ES-I3 (cell line): ENCODE results near the gene AGER.
"Not testable (repeated sequence)": the region's sequence is repeated elsewhere in the genome, so short reads cannot be mapped to it uniquely, and the experiment has no call there.

Experiments
- H3K36me3 ChIP-seq: 2 replicates; pipeline ENCODE4 v1.6.1; 2013; ENCODE audit warnings: mild to moderate bottlenecking, low read length, control low read depth, moderate library complexity; ENCODE audit not compliant: insufficient read depth
- H3K4me1 ChIP-seq: 2 replicates; pipeline ENCODE4 v1.6.1; 2013; ENCODE audit warnings: mild to moderate bottlenecking, control low read depth, low read length; ENCODE audit not compliant: insufficient read depth
- H3K9ac ChIP-seq: 2 replicates; pipeline ENCODE4 v1.6.1; 2013; ENCODE audit warnings: low read depth, mild to moderate bottlenecking, low read length, moderate library complexity
- H3K9me3 ChIP-seq: 2 replicates; pipeline ENCODE4 v1.6.1; 2013; ENCODE audit warnings: mild to moderate bottlenecking, low read length, moderate library complexity; ENCODE audit not compliant: control insufficient read depth, insufficient read depth

The AGER gene

DNA sequence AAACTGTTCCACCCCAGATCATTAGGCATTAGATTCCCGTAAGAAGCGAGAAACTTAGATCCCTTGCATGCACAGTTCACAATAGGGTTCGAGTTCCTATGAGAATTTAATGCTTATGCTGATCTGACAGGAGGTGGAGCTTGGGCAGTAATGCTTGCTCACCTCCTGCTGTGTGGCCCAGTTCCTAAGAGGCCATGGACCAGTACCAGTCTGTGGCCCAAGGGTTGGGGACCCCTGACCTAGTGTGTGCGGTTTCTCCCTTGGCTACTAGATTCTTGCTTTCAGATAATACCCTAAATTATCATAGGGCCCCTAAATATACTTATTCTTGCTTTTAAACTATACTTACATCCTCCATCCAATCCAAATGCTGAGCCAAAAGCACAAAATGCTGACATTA is 10.3 kb upstream of the AGER start:
- H3K9ac ChIP-seq: no peak overlapping the region

GRCh38 chr6:32193096-32193495 is 9.0 kb upstream of the AGER start:
- not testable (repeated sequence) for H3K36me3 ChIP-seq, H3K9me3 ChIP-seq
- H3K4me1 ChIP-seq: peaks cover 35% of the 10 kb centered on the region
- peak overlapping the region; percentile 57; the same call in 1 of the 2 replicates for H3K9ac ChIP-seq

More for the DNA sequence above, 10.3 kb upstream of the AGER start:
- H3K9me3 ChIP-seq: no peaks in the 10 kb centered on the region
- H3K4me1 ChIP-seq: peaks cover 28% of the 10 kb centered on the region
- H3K36me3 ChIP-seq: no peaks in the 10 kb centered on the region

GRCh38 chr6:32192608-32193039 is 8.6 kb upstream of the AGER start, which contains the start of gene GPSM3:
TSS of gene GPSM3 (minus strand) at chr6:32192643. CDS start at chr6:32192513, 130 bp downstream.
- H3K9ac ChIP-seq: peak within 1 kb of the TSS; percentile 57
- H3K4me1 ChIP-seq: peaks cover 35% of the 10 kb centered on the region
- no peaks in the 10 kb centered on the region for H3K9me3 ChIP-seq
- H3K36me3 ChIP-seq: 0 out of 2 replicates have a peak, but pooled peaks cover 2% of the 10 kb centered on the region

- Histone ChIP-seq H3K4me1 (peaks cover 35% of the 10 kb centered on the region), H3K9me3 (no peaks in the 10 kb centered on the region), H3K9ac (peak overlapping the region; percentile 11; the same call in 1 of the 2 replicates), H3K36me3 (0 out of 2 replicates have a peak, but pooled peaks cover 3% of the 10 kb centered on the region)
Observed at GRCh38 chr6:32191696-32192607, 7.9 kb upstream of the AGER start.

DNA sequence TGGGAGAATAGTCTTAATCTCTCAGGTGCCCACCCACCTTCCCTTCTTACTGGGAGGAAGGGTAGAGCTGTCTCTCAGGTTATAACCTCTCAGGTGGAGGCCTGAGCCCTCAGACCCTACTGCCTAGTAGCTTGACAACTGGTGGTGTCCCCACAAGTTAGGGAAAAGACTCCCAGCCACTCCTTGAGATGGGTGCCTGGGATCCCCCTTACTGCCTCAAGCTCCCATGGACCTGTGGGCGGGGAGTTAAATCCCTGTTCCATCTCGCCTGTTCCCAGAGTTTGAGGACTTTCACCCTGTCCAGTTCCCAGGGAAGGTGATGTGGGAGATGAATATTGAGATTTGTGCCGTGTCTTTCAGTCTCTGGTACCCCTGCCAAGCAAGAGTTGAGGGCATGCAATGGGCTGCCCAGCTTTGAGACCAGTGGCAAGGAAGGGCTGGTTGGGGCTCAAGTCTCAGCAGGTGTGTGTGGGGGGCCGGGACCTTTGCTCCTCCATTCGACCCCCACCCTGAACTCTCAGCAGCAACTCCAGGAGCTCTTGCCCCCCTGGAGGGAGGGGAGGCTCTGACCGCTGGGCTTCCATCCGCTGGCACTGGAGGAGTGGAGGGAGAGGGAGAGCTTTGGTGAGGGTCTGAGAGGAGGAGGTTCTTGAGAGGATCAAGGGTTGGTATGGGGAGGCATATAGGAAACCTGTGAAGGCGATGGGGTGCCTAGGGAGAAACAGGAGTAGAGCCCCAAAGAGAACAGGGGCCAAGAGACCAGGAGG is 7.0 kb upstream of the AGER start:
- H3K9ac ChIP-seq: no peak overlapping the region; the same call in 1 of the 2 replicates

DNA sequence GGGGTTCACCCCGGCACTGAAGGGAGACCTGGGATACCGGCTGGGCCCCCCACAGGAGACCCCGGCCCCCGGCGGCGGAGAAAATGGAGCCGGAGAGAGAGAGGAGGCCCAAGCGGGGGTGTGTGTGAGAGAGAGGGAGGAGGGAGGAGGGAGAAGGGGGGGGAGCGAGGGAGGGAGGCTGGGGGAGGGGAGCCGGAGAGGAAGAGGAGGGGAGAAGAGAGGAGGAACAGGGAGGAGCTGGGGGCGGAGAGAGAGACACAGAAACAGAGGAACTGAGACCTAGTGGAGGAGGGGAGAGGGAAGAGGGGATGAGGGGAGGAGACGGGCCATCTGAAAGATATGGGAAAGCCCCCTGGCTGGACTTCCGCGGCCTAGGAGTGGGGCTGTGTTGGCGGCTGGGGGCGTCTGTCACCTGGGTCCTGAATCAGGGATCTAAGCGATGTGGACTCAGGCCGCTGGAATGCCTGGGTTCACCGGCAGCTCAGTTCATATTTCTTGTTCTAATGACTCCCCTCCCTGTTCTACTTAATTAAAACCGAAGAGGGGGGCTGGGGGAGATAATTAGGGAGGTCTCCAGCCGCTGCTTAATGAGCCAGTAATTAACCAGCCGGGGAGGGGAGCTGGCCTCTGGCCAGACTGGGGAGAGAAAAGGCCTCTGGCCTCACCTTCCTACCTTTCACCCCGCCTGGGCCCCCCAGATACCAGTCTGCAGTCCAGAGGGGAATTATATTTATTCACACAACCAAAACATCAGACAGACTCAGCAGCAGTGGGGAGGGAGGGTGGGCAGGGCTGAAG is 6.2 kb upstream of the AGER start, which contains the start of gene PBX2:
TSS of gene PBX2 (minus strand) at position 149 of the 798 bp plus-strand sequence. CDS start 287 bp downstream, outside the sequence.
- Histone ChIP-seq H3K9ac (peak within 1 kb of the TSS; percentile 77), H3K9me3 (no peaks in the 10 kb centered on the region), H3K4me1 (peaks cover 38% of the 10 kb centered on the region), H3K36me3 (0 out of 2 replicates have a peak, but pooled peaks cover 3% of the 10 kb centered on the region)

More for the DNA sequence above, 7.0 kb upstream of the AGER start:
- Histone ChIP-seq H3K36me3 (0 out of 2 replicates have a peak, but pooled peaks cover 3% of the 10 kb centered on the region), H3K4me1 (peaks cover 35% of the 10 kb centered on the region), H3K9me3 (no peaks in the 10 kb centered on the region)

- Histone ChIP-seq H3K9me3 (no peaks in the 10 kb centered on the region), H3K9ac (peak overlapping the region; percentile 77; the same call in 1 of the 2 replicates), H3K36me3 (0 out of 2 replicates have a peak, but pooled peaks cover 3% of the 10 kb centered on the region), H3K4me1 (peaks cover 36% of the 10 kb centered on the region)
Observed at GRCh38 chr6:32189742-32190053, 5.6 kb upstream of the AGER start.

DNA sequence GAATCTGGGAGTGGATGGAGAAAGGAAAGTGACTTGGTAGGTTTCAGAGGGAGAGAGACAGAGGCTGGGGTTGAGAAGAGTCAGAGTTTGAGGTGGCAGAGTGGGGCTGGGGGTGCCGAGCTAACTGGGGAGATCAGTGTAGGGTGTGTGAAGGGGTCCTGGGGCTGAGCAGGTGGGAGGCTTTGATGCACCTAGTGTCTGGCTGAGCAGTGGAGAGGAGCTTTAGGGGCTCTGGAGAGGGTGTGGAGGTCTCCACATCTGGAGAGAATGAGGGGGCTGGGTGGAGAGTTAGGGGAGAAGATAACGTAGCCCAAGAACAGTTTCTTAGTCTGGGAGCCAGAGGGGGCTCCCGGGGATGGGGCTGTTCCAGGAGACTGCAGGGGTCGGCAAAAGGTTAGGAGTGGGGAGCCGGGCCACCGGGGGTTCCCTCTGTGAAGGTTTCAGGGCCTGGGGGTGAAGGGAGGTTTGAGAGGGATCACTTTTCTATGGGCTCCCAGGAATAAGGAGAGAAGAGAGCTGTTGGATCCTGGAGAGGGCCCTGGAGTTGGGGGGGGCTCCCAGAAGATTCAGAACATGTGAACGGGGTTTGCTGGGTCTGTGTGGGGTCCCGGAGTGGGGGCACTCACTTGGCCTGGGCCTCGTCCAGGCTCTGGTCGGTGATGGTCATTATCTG is 5.2 kb upstream of the AGER start:
- Histone ChIP-seq H3K9ac (peak overlapping the region; percentile 77), H3K4me1 (peaks cover 31% of the 10 kb centered on the region), H3K36me3 (0 out of 2 replicates have a peak, but pooled peaks cover 3% of the 10 kb centered on the region), H3K9me3 (no peaks in the 10 kb centered on the region)

GRCh38 chr6:32188381-32189068 is 4.5 kb upstream of the AGER start:
- H3K4me1 ChIP-seq: peaks cover 26% of the 10 kb centered on the region
- 0 out of 2 replicates have a peak, but pooled peaks cover 3% of the 10 kb centered on the region for H3K36me3 ChIP-seq
- no peaks in the 10 kb centered on the region for H3K9me3 ChIP-seq
- H3K9ac ChIP-seq: peak overlapping the region; percentile 77

DNA sequence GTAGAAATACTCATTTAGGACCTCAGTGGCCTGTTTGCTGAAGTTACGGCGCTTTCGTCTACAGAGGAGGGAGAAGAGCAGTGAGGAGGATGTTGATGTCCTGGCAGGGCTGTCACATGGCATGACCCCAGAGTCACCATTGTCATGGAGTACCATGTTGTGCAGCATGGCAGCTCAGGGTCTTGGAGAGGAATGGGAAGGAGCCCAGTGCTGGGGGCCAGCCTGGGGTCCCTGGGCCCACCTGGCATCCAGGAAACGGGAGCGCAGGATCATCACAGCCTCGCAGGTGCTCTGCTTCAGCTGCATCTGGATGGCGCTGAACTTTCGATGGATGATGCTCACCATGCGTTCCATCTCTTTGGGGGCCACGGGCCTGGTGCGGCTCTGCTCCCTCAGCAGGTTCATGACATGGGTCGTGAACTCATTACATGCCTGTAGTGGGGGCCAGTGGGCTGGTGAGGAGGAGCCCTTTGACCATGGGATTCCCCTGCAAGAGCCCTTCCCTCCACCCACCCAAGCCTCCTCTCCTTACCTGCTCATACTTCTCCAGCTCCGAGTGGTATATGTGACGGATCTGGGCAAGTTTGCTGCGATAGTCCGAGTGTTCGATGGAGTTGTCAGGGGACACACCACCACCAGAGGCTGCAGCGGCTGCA is 3.8 kb upstream of the AGER start:
- not testable (repeated sequence) for H3K9me3 ChIP-seq, H3K36me3 ChIP-seq, H3K9ac ChIP-seq
- H3K4me1 ChIP-seq: peaks cover 26% of the 10 kb centered on the region

DNA sequence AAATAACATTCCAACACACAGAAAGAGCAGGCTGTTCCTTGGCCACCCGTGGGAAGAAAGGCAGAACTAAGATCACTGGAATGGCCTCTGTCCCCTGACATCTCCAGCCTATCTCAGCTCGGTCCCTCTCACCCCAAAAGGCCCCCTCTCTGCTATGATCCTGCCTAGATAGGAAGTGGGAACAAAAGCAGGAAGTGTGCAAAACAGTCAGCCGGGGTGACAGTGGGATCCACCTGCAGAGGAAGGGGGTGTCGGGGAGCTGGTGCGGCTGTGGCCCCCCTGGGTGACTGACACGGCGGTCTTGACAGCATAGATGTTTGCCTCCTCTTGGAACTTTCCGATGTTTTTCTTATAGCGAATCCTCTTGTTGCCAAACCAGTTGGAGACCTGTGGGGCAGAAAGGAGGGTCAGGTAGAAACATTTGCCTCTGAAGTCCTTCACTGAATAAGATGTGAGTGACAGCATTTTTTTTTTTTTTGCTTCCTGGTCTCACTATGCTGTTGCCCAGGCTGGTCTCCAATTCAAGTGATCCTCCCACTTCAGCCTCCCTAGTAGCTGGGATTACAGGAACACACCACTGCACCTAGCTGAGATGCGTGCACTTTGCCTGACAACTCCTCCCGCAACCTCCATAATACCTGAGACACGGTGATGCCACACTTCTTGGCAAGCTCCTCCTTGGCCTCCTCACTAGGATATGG is 3.1 kb upstream of the AGER start:
- no peaks in the 10 kb centered on the region for H3K9me3 ChIP-seq
- H3K4me1 ChIP-seq: peaks cover 25% of the 10 kb centered on the region
- no peak overlapping the region for H3K9ac ChIP-seq
- H3K36me3 ChIP-seq: 0 out of 2 replicates have a peak, but pooled peaks cover 3% of the 10 kb centered on the region
